ENCODE data around the gene KLHL1. TPM values are rescaled to one million over a fixed set of nuclear protein-coding genes. Genes with fewer than 3 reads are reported as not detected.

KLHL1 gene, protein sequence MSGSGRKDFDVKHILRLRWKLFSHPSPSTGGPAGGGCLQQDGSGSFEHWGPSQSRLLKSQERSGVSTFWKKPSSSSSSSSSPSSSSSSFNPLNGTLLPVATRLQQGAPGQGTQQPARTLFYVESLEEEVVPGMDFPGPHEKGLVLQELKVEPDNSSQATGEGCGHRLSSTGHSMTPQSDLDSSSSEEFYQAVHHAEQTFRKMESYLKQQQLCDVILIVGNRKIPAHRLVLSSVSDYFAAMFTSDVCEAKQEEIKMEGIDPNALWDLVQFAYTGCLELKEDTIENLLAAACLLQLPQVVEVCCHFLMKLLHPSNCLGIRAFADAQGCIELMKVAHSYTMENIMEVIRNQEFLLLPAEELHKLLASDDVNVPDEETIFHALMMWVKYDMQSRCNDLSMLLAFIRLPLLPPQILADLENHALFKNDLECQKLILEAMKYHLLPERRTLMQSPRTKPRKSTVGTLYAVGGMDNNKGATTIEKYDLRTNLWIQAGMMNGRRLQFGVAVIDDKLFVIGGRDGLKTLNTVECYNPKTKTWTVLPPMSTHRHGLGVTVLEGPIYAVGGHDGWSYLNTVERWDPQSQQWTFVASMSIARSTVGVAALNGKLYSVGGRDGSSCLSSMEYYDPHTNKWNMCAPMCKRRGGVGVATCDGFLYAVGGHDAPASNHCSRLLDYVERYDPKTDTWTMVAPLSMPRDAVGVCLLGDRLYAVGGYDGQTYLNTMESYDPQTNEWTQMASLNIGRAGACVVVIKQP
- 0.88 TPM for total RNA-seq

GRCh38 chr13:70108356-70109105 lies at the start of gene KLHL1:
Gene KLHL1, minus strand, starts transcription at chr13:70108452. Its CDS starts 753 bp downstream, at chr13:70107699.

DNA sequence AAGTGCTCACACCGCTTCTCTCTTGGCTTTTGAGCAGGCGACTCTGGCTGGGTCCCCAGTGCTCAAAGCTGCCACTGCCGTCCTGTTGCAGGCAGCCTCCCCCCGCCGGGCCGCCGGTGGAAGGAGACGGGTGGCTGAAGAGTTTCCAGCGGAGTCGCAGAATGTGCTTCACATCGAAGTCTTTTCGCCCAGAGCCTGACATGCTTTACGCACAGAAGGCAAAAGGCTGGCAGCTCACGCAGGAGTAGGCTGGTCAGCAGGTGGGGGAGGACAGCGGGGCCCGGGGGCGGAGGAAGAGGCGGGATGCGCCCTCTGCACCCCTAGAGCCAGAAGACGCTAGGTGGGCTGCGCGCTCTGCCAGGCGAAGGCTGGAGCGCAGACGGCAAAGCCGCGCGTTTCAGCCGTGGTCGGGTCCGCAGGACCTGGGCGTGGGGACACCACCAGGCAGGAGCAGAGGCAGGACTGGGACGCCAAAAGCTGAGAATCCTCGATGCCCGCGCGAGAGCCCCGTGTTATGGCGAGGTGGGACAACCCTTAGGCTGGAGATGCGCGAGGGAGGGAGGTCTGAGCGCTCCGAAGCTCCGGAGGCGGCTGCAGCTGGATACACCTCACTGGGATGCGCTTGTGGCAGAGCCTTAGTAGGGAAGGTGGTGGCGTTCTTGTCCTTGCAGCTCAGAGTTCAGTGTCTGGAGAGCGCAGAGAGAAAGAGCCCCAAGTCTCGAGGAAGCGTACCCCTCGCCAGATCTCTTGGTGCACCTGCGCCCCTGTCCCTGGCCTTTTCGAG lies 562 bp downstream of the KLHL1 start, which contains the start of gene ATXN8OS:
ATXN8OS (plus strand) TSS at position 329 of the 784 bp plus-strand sequence.

Small RNAs within 50 kb of the gene (small RNA-seq; reads per million reads assigned to genes)
- gene RNY3P10 (ENCODE audit: low replicate concordance) = not detected

Other genes starting within 250 kb of the KLHL1 start
- gene ATXN8OS, start 626 bp downstream of the KLHL1 start, total RNA-seq = not detected